Suppressor macrophage (primary cell): Measurements from ENCODE around the gene RASSF8.
A peak's percentile ranks its signal among the peaks of the same experiment; 100 is the strongest.

ENCODE experiments used
- DNase-seq, 4 experiments: peaks; one replicate each; pipeline ENCODE4 v3.0.0-alpha.2; 2020 to 2022

Gene RASSF8

GRCh38 chr12:26112232-26112631, 153.8 kb downstream of the RASSF8 start:
- no peak for DNase-seq

GRCh38 chr12:26112703-26113147, 154.2 kb downstream of the RASSF8 start:
- DNase-seq = no peak

- peak; percentile 15 to 67 (median 58) for DNase-seq
Observed at GRCh38 chr12:26113181-26113654, 154.7 kb downstream of the RASSF8 start.

GRCh38 chr12:26113853-26114719, 155.6 kb downstream of the RASSF8 start:
- peak; percentile 96 to 98 (median 97) for DNase-seq

- no peak for DNase-seq
Observed at GRCh38 chr12:26114720-26115401, 156.4 kb downstream of the RASSF8 start.

- no peak for DNase-seq
Observed at GRCh38 chr12:26116829-26117715, 158.6 kb downstream of the RASSF8 start.

GRCh38 chr12:26118308-26118707, 159.8 kb downstream of the RASSF8 start:
- peak; percentile 40 to 73 (median 60) for DNase-seq

GRCh38 chr12:26119391-26119989, 161.0 kb downstream of the RASSF8 start:
- peak; percentile 16 to 73 (median 54) for DNase-seq

GRCh38 chr12:26120561-26121274, 162.2 kb downstream of the RASSF8 start:
- DNase-seq = no peak

GRCh38 chr12:26121323-26122060, 163.0 kb downstream of the RASSF8 start:
- DNase-seq = peak in 3 of 4 experiments; percentile 14 to 30 (median 22)

GRCh38 chr12:26122061-26122680, 163.7 kb downstream of the RASSF8 start:
- peak; percentile 56 to 85 (median 82) for DNase-seq

GRCh38 chr12:26122681-26123481, 164.4 kb downstream of the RASSF8 start:
- DNase-seq = peak; percentile 59 to 81 (median 71)

GRCh38 chr12:26123482-26123980, 165.0 kb downstream of the RASSF8 start:
- DNase-seq = no peak

GRCh38 chr12:26124446-26125399, 166.2 kb downstream of the RASSF8 start, which contains the start of gene BHLHE41:
Gene BHLHE41 (minus strand): TSS chr12:26125037. CDS start chr12:26124779, 258 bp downstream.
- peak; percentile 60 to 90 (median 78) for DNase-seq

- DNase-seq = peak; percentile 63 to 84 (median 74)
Observed at GRCh38 chr12:26125400-26126339, 167.2 kb downstream of the RASSF8 start.
